Pons (tissue), 1 donor: ENCODE results near the gene LRRN3.
"Not testable (repeated sequence)": the region's sequence is repeated elsewhere in the genome, so short reads cannot be mapped to it uniquely, and the experiment has no call there.

ENCODE experiments used
- DNase-seq: peaks from one replicate; pipeline ENCODE4 v3.0.0-alpha.2; 2016; ENCODE audit warnings: low spot score

The LRRN3 gene

GRCh38 chr7:111090846-111091245 lies at the start of gene LRRN3:
TSS of gene LRRN3 (plus strand) at chr7:111091127. CDS start at chr7:111122773, 31,646 bp downstream.
- peak; percentile 88 for DNase-seq

- no peak for DNase-seq
These were observed 49.4 kb upstream of the LRRN3 start for GRCh38 chr7:111041577-111041976.

- no peak for DNase-seq
These were observed 48.1 kb upstream of the LRRN3 start for GRCh38 chr7:111042842-111043241.

GRCh38 chr7:111043561-111043960 lies 47.4 kb upstream of the LRRN3 start:
- DNase-seq: no peak

- no peak for DNase-seq
These were observed 45.5 kb upstream of the LRRN3 start for GRCh38 chr7:111045449-111045848.

- no peak for DNase-seq
These were observed 43.3 kb upstream of the LRRN3 start for GRCh38 chr7:111047595-111047994.

GRCh38 chr7:111049971-111050680 lies 40.8 kb upstream of the LRRN3 start:
- DNase-seq: no peak

- no peak for DNase-seq
These were observed 40.0 kb upstream of the LRRN3 start for GRCh38 chr7:111050875-111051416.

GRCh38 chr7:111051832-111052231 lies 39.1 kb upstream of the LRRN3 start:
- no peak for DNase-seq

- DNase-seq: no peak
These were observed 37.9 kb upstream of the LRRN3 start for GRCh38 chr7:111053035-111053434.

- no peak for DNase-seq
These were observed 34.6 kb upstream of the LRRN3 start for GRCh38 chr7:111056371-111056770.

- no peak for DNase-seq
These were observed 33.9 kb upstream of the LRRN3 start for GRCh38 chr7:111057066-111057465.

GRCh38 chr7:111059833-111060232 lies 31.1 kb upstream of the LRRN3 start:
- peak; percentile 36 for DNase-seq

- DNase-seq: no peak
These were observed 27.8 kb upstream of the LRRN3 start for GRCh38 chr7:111063166-111063565.

GRCh38 chr7:111067251-111067650 lies 23.7 kb upstream of the LRRN3 start:
- no peak for DNase-seq

GRCh38 chr7:111067682-111068081 lies 23.2 kb upstream of the LRRN3 start:
- no peak for DNase-seq

- no peak for DNase-seq
These were observed 22.3 kb upstream of the LRRN3 start for GRCh38 chr7:111068618-111069017.

GRCh38 chr7:111071556-111071955 lies 19.4 kb upstream of the LRRN3 start:
- no peak for DNase-seq

GRCh38 chr7:111072658-111073057 lies 18.3 kb upstream of the LRRN3 start:
- not testable (repeated sequence) for DNase-seq

- no peak for DNase-seq
These were observed 16.7 kb upstream of the LRRN3 start for GRCh38 chr7:111074071-111074747.

GRCh38 chr7:111074748-111075146 lies 16.2 kb upstream of the LRRN3 start:
- DNase-seq: no peak

- DNase-seq: no peak
These were observed 15.4 kb upstream of the LRRN3 start for GRCh38 chr7:111075498-111075897.

- no peak for DNase-seq
These were observed 14.7 kb upstream of the LRRN3 start for GRCh38 chr7:111076205-111076604.
